ENCODE results near the gene BAIAP2L1.
"Not testable (repeated sequence)": the region's sequence is repeated elsewhere in the genome, so short reads cannot be mapped to it uniquely, and the experiment has no call there.

BAIAP2L1 gene

DNA sequence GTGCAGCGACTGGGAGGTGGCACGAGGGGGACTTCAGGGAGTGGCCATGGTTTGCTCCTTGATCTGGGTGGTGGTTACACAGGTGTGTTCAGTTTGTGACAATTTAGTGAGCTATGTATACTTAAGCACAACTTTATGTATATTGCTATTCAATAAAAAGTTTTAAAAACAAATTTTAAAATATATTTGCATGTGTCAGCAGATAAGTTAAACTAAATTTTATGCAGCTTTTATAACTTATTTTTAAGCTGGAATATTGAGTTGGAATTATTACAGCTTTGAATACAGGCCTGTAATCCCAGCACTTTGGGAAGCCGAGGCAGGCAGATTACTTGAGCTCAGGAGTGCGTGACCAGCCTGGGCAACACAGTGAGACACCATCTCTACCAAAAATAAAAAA, 5.4 kb downstream of the BAIAP2L1 start:
- no peak overlapping the region for H3K4me3 ChIP-seq (ENCODE audit: low read length)
- TF ChIP-seq, protein P1, sequence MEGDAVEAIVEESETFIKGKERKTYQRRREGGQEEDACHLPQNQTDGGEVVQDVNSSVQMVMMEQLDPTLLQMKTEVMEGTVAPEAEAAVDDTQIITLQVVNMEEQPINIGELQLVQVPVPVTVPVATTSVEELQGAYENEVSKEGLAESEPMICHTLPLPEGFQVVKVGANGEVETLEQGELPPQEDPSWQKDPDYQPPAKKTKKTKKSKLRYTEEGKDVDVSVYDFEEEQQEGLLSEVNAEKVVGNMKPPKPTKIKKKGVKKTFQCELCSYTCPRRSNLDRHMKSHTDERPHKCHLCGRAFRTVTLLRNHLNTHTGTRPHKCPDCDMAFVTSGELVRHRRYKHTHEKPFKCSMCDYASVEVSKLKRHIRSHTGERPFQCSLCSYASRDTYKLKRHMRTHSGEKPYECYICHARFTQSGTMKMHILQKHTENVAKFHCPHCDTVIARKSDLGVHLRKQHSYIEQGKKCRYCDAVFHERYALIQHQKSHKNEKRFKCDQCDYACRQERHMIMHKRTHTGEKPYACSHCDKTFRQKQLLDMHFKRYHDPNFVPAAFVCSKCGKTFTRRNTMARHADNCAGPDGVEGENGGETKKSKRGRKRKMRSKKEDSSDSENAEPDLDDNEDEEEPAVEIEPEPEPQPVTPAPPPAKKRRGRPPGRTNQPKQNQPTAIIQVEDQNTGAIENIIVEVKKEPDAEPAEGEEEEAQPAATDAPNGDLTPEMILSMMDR (conservative IDR thresholded peaks at IDR 0.05; ENCODE audit: low read depth, low read length), result no peak
- DNase-seq (ENCODE audit: low read depth), result no peak

DNA sequence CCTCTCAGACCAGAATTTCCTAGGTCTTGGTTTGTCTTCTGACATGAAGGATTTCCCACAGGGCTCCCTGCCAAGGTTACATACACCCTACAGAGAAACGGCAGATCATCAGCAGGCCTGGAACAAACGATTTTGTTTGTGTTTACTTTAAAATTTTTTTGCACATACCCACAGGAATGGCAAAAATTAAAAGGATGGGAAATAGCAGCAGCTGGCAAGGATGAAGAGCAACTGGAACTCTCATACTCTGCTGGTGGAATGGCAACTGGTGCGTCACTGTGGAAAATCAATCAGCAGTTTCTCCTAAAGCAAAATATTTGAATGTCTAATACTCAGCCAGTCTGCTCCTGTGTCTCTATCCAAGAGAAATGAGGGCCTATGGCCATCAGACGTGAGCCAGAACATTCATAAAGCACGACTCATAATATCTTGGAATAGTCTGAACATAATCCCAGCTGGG, 6.5 kb downstream of the BAIAP2L1 start:
- no peak overlapping the region for H3K4me3 ChIP-seq (ENCODE audit: low read length)
- DNase-seq (ENCODE audit: low read depth), result no peak
- TF ChIP-seq, protein P1 (conservative IDR thresholded peaks at IDR 0.05; ENCODE audit: low read depth, low read length), result no peak

DNA sequence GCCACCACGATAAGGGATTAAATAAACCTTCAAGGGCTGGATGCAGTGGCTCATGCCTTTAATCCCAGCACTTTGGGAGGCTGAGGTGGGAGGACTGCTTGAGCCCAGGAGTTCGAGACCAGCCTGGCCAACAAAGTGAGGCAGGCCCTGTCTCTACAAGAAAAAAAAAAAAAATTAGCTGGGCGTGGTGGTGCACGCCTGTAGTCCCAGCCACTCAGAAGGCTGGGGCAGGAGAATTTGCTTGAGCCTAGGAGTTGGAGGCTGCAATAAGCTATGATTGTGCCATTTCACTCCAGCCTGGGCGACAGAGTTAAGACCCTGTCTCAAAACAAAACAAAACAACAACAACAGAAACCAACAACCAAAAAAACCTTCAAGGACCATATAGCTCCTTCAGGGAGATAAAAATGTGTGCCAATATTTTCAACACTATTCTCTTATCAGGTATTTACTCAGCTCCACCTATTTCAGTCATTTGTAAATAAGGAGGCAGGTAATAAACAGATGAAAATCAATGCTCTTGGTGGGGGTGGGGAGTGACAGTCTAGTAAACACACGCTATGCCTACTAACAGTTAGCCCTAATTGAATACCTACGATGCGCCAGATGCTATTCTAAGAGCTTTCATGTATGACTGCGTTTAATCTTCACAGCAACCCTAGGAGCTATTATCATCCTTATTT, 13.2 kb downstream of the BAIAP2L1 start:
- no peak for DNase-seq (ENCODE audit: low read depth)
- no peak overlapping the region for H3K4me3 ChIP-seq (ENCODE audit: low read length)
- TF ChIP-seq, protein P1 (conservative IDR thresholded peaks at IDR 0.05; ENCODE audit: low read depth, low read length), result no peak

DNA sequence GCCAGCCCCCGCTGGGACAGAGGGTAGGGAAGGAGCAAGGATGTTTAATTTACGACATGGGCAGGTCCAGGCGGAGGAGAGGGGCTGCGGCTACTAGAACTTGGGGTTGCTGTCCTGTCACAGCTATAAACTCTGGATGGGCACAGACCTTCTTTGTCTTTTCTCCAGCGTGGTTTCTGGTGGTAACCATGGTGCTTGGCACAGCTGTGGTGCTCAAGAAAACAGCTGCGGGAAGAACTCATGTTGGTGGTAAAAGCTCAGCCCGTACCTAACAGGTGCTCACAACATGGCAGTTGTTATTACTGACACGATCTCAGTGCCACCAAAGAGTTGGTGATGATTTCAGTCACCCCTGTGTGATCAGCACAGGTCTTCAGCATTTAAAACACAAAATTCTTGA, 13.8 kb downstream of the BAIAP2L1 start:
- H3K4me3 ChIP-seq (ENCODE audit: low read length), result no peak overlapping the region
- DNase-seq (ENCODE audit: low read depth), result no peak
- TF ChIP-seq, protein P1 (conservative IDR thresholded peaks at IDR 0.05; ENCODE audit: low read depth, low read length), result no peak

DNA sequence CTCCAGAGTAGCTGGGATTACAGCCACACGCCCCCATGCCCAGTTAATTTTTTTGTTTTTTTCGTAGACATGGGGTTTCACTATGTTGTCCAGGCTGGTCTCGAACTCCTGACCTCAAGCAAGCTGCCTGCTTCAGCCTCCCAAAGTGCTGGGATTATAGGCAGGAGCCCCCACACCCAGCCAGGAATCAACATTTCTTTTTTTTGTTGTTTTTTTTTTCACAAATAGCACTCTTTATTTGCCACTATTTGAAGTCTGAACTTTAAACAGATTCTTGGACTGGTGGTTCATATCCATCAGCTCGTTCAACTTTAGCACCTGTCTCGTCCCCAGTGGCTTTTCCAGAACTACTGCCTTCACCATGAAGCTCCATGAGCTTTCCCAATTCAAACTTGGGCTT, 15.4 kb downstream of the BAIAP2L1 start:
- DNase-seq (ENCODE audit: low read depth); H3K4me3 ChIP-seq (ENCODE audit: low read length): not testable (repeated sequence)

DNA sequence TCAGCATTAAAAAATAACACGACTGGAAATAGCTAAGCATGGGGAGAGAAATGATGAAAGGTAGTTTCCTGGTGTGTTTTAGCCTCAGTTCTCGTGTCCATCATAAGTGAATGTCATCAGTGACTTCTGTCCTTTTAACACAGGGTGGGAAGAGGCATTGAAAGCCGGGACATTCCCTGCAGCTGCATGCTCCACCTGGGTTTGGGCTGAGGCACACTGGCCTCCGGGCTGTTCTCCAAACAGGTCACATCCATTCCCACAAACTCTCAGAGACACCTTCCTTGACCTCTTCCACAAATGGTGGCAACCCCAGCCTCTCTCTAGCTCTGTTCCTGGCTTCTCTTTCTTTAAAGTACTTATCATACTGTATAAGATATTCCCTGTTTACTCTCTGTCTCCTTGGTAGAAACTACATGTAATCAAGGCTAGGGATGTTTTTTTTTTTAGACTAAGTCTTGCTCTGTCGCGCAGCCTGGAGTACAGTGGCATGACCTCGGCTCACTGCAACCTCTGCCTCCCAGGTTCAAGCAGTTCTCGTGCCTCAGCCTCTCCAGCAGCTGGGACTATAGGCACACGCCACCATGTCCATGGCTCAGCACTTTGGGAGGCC, 22.6 kb downstream of the BAIAP2L1 start:
- DNase-seq (ENCODE audit: low read depth), result no peak
- no peak overlapping the region for H3K4me3 ChIP-seq (ENCODE audit: low read length)
- TF ChIP-seq, protein P1 (conservative IDR thresholded peaks at IDR 0.05; ENCODE audit: low read depth, low read length), result no peak

- TF ChIP-seq, protein P1 (conservative IDR thresholded peaks at IDR 0.05; ENCODE audit: low read depth, low read length), result no peak
- DNase-seq (ENCODE audit: low read depth), result no peak
- no peak overlapping the region for H3K4me3 ChIP-seq (ENCODE audit: low read length)
These were observed 24.2 kb downstream of the BAIAP2L1 start for GRCh38 chr7:98376711-98377110.
